ENCODE results near the gene LYZL6. TPM values are rescaled to one million over a fixed set of nuclear protein-coding genes. Genes with fewer than 3 reads are reported as not detected.

The LYZL6 gene
- not detected for total RNA-seq

- Mint-ChIP-seq H3K27ac (peak within 1 kb of the TSS; percentile 38), H3K36me3 (peaks cover 4% of the 10 kb centered on the region), H3K4me3 (no peak within 1 kb of the TSS), H3K4me1 (peaks cover 11% of the 10 kb centered on the region), H3K27me3 (peaks cover 5% of the 10 kb centered on the region), H3K9me3 (peaks cover 3% of the 10 kb centered on the region)
- POLR2A ChIA-PET = no interaction called here
- no peak for ATAC-seq (ENCODE audit: low read depth)
- DNase-seq = no peak
These were observed at the start of gene LYZL6 for GRCh38 chr17:35943537-35943936. LYZL6 (minus strand) TSS chr17:35943713; CDS start chr17:35939356, 4,357 bp downstream.

GRCh38 chr17:35991075-35991474 lies 47.6 kb upstream of the LYZL6 start:
- POLR2A ChIA-PET = no interaction called here
- H3K4me3 Mint-ChIP-seq = no peak overlapping the region

GRCh38 chr17:35988164-35988563 lies 44.7 kb upstream of the LYZL6 start:
- H3K36me3 Mint-ChIP-seq = no peaks in the 10 kb centered on the region
- no peaks in the 10 kb centered on the region for H3K4me1 Mint-ChIP-seq
- peaks cover 18% of the 10 kb centered on the region for H3K27me3 Mint-ChIP-seq
- peaks cover 9% of the 10 kb centered on the region for H3K9me3 Mint-ChIP-seq
- H3K27ac Mint-ChIP-seq = no peak overlapping the region
- POLR2A ChIA-PET = no interaction called here
- ATAC-seq (ENCODE audit: low read depth) (no peak), DNase-seq (no peak)
- H3K4me3 Mint-ChIP-seq = no peak overlapping the region

More at GRCh38 chr17:35991075-35991474, 47.6 kb upstream of the LYZL6 start:
- no peak overlapping the region for H3K27ac Mint-ChIP-seq
- H3K9me3 Mint-ChIP-seq = peaks cover 9% of the 10 kb centered on the region
- H3K27me3 Mint-ChIP-seq = peaks cover 38% of the 10 kb centered on the region
- no peak for DNase-seq
- no peak for ATAC-seq (ENCODE audit: low read depth)
- no peaks in the 10 kb centered on the region for H3K4me1 Mint-ChIP-seq
- no peaks in the 10 kb centered on the region for H3K36me3 Mint-ChIP-seq

- H3K4me1 Mint-ChIP-seq = no peaks in the 10 kb centered on the region
- peaks cover 9% of the 10 kb centered on the region for H3K9me3 Mint-ChIP-seq
- POLR2A ChIA-PET = no interaction called here
- no peak within 1 kb of the TSS for H3K27ac Mint-ChIP-seq
- ATAC-seq (ENCODE audit: low read depth) = no peak
- H3K27me3 Mint-ChIP-seq = peaks cover 18% of the 10 kb centered on the region
- H3K4me3 Mint-ChIP-seq = no peak within 1 kb of the TSS
- DNase-seq = no peak
- H3K36me3 Mint-ChIP-seq = no peaks in the 10 kb centered on the region
These were observed 43.1 kb upstream of the LYZL6 start, which contains the start of gene CCL14 for GRCh38 chr17:35986643-35987042. CCL14 (minus strand) TSS chr17:35986729; CDS start chr17:35986649, 80 bp downstream.

GRCh38 chr17:35984140-35984539 lies 40.6 kb upstream of the LYZL6 start:
- POLR2A ChIA-PET = no interaction called here
- H3K9me3 Mint-ChIP-seq = peaks cover 5% of the 10 kb centered on the region
- no peak overlapping the region for H3K4me3 Mint-ChIP-seq
- H3K4me1 Mint-ChIP-seq = no peaks in the 10 kb centered on the region
- peaks cover 14% of the 10 kb centered on the region for H3K27me3 Mint-ChIP-seq
- H3K36me3 Mint-ChIP-seq = no peaks in the 10 kb centered on the region
- H3K27ac Mint-ChIP-seq = no peak overlapping the region
- DNase-seq (no peak), ATAC-seq (ENCODE audit: low read depth) (no peak)

- ATAC-seq (ENCODE audit: low read depth) (no peak), DNase-seq (no peak)
- Mint-ChIP-seq H3K36me3 (no peaks in the 10 kb centered on the region), H3K27me3 (peaks cover 11% of the 10 kb centered on the region), H3K4me3 (no peak overlapping the region), H3K9me3 (no peaks in the 10 kb centered on the region), H3K27ac (no peak overlapping the region), H3K4me1 (no peaks in the 10 kb centered on the region)
- POLR2A ChIA-PET = no interaction called here
These were observed 39.1 kb upstream of the LYZL6 start for GRCh38 chr17:35982409-35983191.

- Mint-ChIP-seq H3K9me3 (no peaks in the 10 kb centered on the region), H3K4me1 (no peaks in the 10 kb centered on the region), H3K36me3 (no peaks in the 10 kb centered on the region), H3K4me3 (no peak overlapping the region), H3K27ac (no peak overlapping the region), H3K27me3 (peaks cover 12% of the 10 kb centered on the region)
- POLR2A ChIA-PET = no interaction called here
- ATAC-seq (ENCODE audit: low read depth) (no peak), DNase-seq (no peak)
These were observed 38.4 kb upstream of the LYZL6 start for GRCh38 chr17:35981908-35982330.

GRCh38 chr17:35981246-35981645 lies 37.7 kb upstream of the LYZL6 start, which contains the start of gene CCL16:
CCL16 (minus strand) TSS chr17:35981497; CDS start chr17:35981420, 77 bp downstream.
- H3K27me3 Mint-ChIP-seq = peaks cover 15% of the 10 kb centered on the region
- POLR2A ChIA-PET = no interaction called here
- H3K4me1 Mint-ChIP-seq = no peaks in the 10 kb centered on the region
- H3K27ac Mint-ChIP-seq = no peak within 1 kb of the TSS
- ATAC-seq (ENCODE audit: low read depth) = no peak
- no peak for DNase-seq
- H3K4me3 Mint-ChIP-seq = no peak within 1 kb of the TSS
- no peaks in the 10 kb centered on the region for H3K9me3 Mint-ChIP-seq
- no peaks in the 10 kb centered on the region for H3K36me3 Mint-ChIP-seq

GRCh38 chr17:35978346-35978745 lies 34.8 kb upstream of the LYZL6 start:
- H3K4me1 Mint-ChIP-seq = no peaks in the 10 kb centered on the region
- no peak for ATAC-seq (ENCODE audit: low read depth)

GRCh38 chr17:35977509-35977908 lies 34.0 kb upstream of the LYZL6 start:
- H3K9me3 Mint-ChIP-seq = no peaks in the 10 kb centered on the region
- no peak overlapping the region for H3K4me3 Mint-ChIP-seq
- no peak overlapping the region for H3K27ac Mint-ChIP-seq
- DNase-seq (no peak), ATAC-seq (ENCODE audit: low read depth) (no peak)
- peaks cover 11% of the 10 kb centered on the region for H3K27me3 Mint-ChIP-seq
- no peaks in the 10 kb centered on the region for H3K4me1 Mint-ChIP-seq
- H3K36me3 Mint-ChIP-seq = no peaks in the 10 kb centered on the region
- POLR2A ChIA-PET = no interaction called here

More at GRCh38 chr17:35978346-35978745, 34.8 kb upstream of the LYZL6 start:
- no peak for DNase-seq
- peaks cover 11% of the 10 kb centered on the region for H3K27me3 Mint-ChIP-seq
- no peak overlapping the region for H3K27ac Mint-ChIP-seq
- no peak overlapping the region for H3K4me3 Mint-ChIP-seq
- POLR2A ChIA-PET = interaction anchor here (0.9 kb wide), 1 partner anchor 9 kb away, joined by 3 read pairs; no protein-coding TSS in a partner anchor
- no peaks in the 10 kb centered on the region for H3K36me3 Mint-ChIP-seq
- no peaks in the 10 kb centered on the region for H3K9me3 Mint-ChIP-seq

- Mint-ChIP-seq H3K27ac (no peak overlapping the region), H3K27me3 (peaks cover 21% of the 10 kb centered on the region), H3K4me3 (no peak overlapping the region), H3K36me3 (no peaks in the 10 kb centered on the region), H3K4me1 (peaks cover 2% of the 10 kb centered on the region), H3K9me3 (no peaks in the 10 kb centered on the region)
- POLR2A ChIA-PET = no interaction called here
- DNase-seq = no peak
- no peak for ATAC-seq (ENCODE audit: low read depth)
These were observed 30.1 kb upstream of the LYZL6 start for GRCh38 chr17:35973333-35974260.

GRCh38 chr17:35972945-35973332 lies 29.4 kb upstream of the LYZL6 start:
- Mint-ChIP-seq H3K27ac (no peak overlapping the region), H3K27me3 (peaks cover 21% of the 10 kb centered on the region), H3K4me3 (no peak overlapping the region), H3K36me3 (no peaks in the 10 kb centered on the region), H3K9me3 (no peaks in the 10 kb centered on the region), H3K4me1 (peaks cover 2% of the 10 kb centered on the region)
- DNase-seq (no peak), ATAC-seq (ENCODE audit: low read depth) (no peak)
- POLR2A ChIA-PET = no interaction called here

GRCh38 chr17:35972535-35972934 lies 29.0 kb upstream of the LYZL6 start:
- Mint-ChIP-seq H3K27me3 (peaks cover 21% of the 10 kb centered on the region), H3K36me3 (no peaks in the 10 kb centered on the region), H3K9me3 (no peaks in the 10 kb centered on the region), H3K4me1 (peaks cover 2% of the 10 kb centered on the region), H3K27ac (no peak overlapping the region), H3K4me3 (no peak overlapping the region)
- POLR2A ChIA-PET = no interaction called here
- DNase-seq (no peak), ATAC-seq (ENCODE audit: low read depth) (no peak)
